HEK293 (cell line): ENCODE data around the gene ANAPC16.

Source experiments
- FEZF1 ChIP-seq: fragments of 450-650 bp; formaldehyde crosslinking; IDR thresholded peaks from 2 replicates; pipeline ENCODE4 v1.5.1; 2016; ENCODE audit warnings: missing biosample characterization, missing genetic modification characterization
- GLI4 ChIP-seq: fragments of 450-650 bp; formaldehyde crosslinking; IDR thresholded peaks from 2 replicates; pipeline ENCODE4 v1.5.1; 2016; ENCODE audit warnings: missing biosample characterization, missing genetic modification characterization
- RBAK ChIP-seq: fragments of 450-650 bp; formaldehyde crosslinking; IDR thresholded peaks from 2 replicates; pipeline ENCODE4 v1.5.1; 2016; ENCODE audit warnings: missing biosample characterization, missing genetic modification characterization
- YY1 ChIP-seq: fragments of 450-650 bp; formaldehyde crosslinking; IDR thresholded peaks from 2 replicates; pipeline ENCODE4 v1.5.1; 2018; ENCODE audit warnings: missing biosample characterization, missing genetic modification characterization
- ZNF175 ChIP-seq: fragments of 450-650 bp; formaldehyde crosslinking; IDR thresholded peaks from 2 replicates; pipeline ENCODE4 v1.5.1; 2016; ENCODE audit warnings: missing biosample characterization, missing genetic modification characterization
- ZNF221 ChIP-seq: fragments of 450-650 bp; formaldehyde crosslinking; IDR thresholded peaks from 2 replicates; pipeline ENCODE4 v1.5.1; 2017; ENCODE audit warnings: missing biosample characterization, missing genetic modification characterization, borderline replicate concordance
- ZNF311 ChIP-seq: fragments of 450-650 bp; formaldehyde crosslinking; IDR thresholded peaks from 2 replicates; pipeline ENCODE4 v1.5.1; 2017; ENCODE audit warnings: missing biosample characterization, missing genetic modification characterization, borderline replicate concordance
- ZNF473 ChIP-seq: fragments of 450-650 bp; formaldehyde crosslinking; IDR thresholded peaks from 2 replicates; pipeline ENCODE4 v1.5.1; 2017; ENCODE audit warnings: missing biosample characterization, missing genetic modification characterization
- ZNF530 ChIP-seq: fragments of 450-650 bp; formaldehyde crosslinking; IDR thresholded peaks from 2 replicates; pipeline ENCODE4 v1.5.1; 2016; ENCODE audit warnings: low read depth, missing biosample characterization, missing genetic modification characterization
- ZNF747 ChIP-seq: fragments of 450-650 bp; formaldehyde crosslinking; IDR thresholded peaks from 2 replicates; pipeline ENCODE4 v1.5.1; 2016; ENCODE audit warnings: missing biosample characterization, missing genetic modification characterization
- TF ChIP-seq, protein P1 (sequence below): fragments of 450-650 bp; formaldehyde crosslinking; IDR thresholded peaks from 2 replicates; pipeline ENCODE4 v1.5.1; 2016; ENCODE audit warnings: missing biosample characterization, missing genetic modification characterization

- TF ChIP-seq, protein P1, sequence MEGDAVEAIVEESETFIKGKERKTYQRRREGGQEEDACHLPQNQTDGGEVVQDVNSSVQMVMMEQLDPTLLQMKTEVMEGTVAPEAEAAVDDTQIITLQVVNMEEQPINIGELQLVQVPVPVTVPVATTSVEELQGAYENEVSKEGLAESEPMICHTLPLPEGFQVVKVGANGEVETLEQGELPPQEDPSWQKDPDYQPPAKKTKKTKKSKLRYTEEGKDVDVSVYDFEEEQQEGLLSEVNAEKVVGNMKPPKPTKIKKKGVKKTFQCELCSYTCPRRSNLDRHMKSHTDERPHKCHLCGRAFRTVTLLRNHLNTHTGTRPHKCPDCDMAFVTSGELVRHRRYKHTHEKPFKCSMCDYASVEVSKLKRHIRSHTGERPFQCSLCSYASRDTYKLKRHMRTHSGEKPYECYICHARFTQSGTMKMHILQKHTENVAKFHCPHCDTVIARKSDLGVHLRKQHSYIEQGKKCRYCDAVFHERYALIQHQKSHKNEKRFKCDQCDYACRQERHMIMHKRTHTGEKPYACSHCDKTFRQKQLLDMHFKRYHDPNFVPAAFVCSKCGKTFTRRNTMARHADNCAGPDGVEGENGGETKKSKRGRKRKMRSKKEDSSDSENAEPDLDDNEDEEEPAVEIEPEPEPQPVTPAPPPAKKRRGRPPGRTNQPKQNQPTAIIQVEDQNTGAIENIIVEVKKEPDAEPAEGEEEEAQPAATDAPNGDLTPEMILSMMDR (tag by site-specific recombination), result no peak
- TF ChIP-seq ZNF221 (tag by site-specific recombination), result no peak
- TF ChIP-seq RBAK (tag by site-specific recombination), result no peak
- no peak for TF ChIP-seq ZNF473 (tag by site-specific recombination)
- TF ChIP-seq ZNF530 (tag by site-specific recombination), result no peak
- TF ChIP-seq ZNF747 (tag by site-specific recombination), result no peak
- TF ChIP-seq ZNF175, result no peak
- no peak for TF ChIP-seq ZNF311 (tag by site-specific recombination)
- TF ChIP-seq YY1 (tag by site-specific recombination), result no peak
- no peak for TF ChIP-seq FEZF1 (tag by site-specific recombination)
- no peak for TF ChIP-seq GLI4 (tag by site-specific recombination)
These were observed 58.5 kb downstream of the ANAPC16 start for GRCh38 chr10:72274213-72274729.
